K562 (cell line): ENCODE results near the gene ZNF318. TPM values are rescaled to one million over a fixed set of nuclear protein-coding genes. Genes with fewer than 3 reads are reported as not detected.

ENCODE experiments used
- CHD7 ChIP-seq: fragments of 200-600 bp; sonication (generic); IDR thresholded peaks from one replicate; pipeline ENCODE4 v1.6.1; 2012; ENCODE audit warnings: mild to moderate bottlenecking, low read depth, low read length, inconsistent platforms
- FIP1L1 ChIP-seq: fragments of 200-400 bp; formaldehyde crosslinking; IDR thresholded peaks from 2 replicates; pipeline ENCODE4 v1.6.1; 2018; ENCODE audit warnings: mild to moderate bottlenecking, low read depth, low read length; ENCODE audit not compliant: poor library complexity, severe bottlenecking
- NFIC ChIP-seq: fragments of 450-650 bp; IDR thresholded peaks from 2 replicates; pipeline ENCODE4 v1.6.1; 2017; ENCODE audit warnings: mild to moderate bottlenecking, inconsistent platforms
- ZC3H11A ChIP-seq: IDR thresholded peaks from 2 replicates; pipeline ENCODE4 v1.6.1; 2012; ENCODE audit warnings: low read depth, low read length, improper control_type of control experiment
- ZNF23 ChIP-seq: fragments of 250-450 bp; sonication (Bioruptor Pico); IDR thresholded peaks from 2 replicates; pipeline ENCODE4 v1.4.0; 2020; ENCODE audit warnings: mild to moderate bottlenecking
- ZNF431 ChIP-seq: sonication (generic); formaldehyde crosslinking; IDR thresholded peaks from 2 replicates; pipeline ENCODE4 v1.8.0; 2022; ENCODE audit warnings: mild to moderate bottlenecking, missing genetic modification reagents
- ZNF717 ChIP-seq: fragments of 250-450 bp; sonication (Bioruptor Pico); IDR thresholded peaks from 2 replicates; pipeline ENCODE4 v1.5.0; 2021
- polyA plus RNA-seq, 8 experiments: library from polyadenylated mRNA; depleted of rRNA in 4 of 8; stranded (reverse) in 5 of 8; unstranded in 3 of 8; fragments of >200 nt; fragmentation: Nextera tagmentation in 2 of 8; fragmentation: Illumina TruSeq in 1 of 8; extraction: Ambion mirVana in 2 of 8; extraction: Trizol in 1 of 8; gene quantifications; 2 replicates each; pipeline versions ENCODE4 v1.2.1 to v1.2.3, GENCODE V29; 2011 to 2014; ENCODE audit warnings: inconsistent platforms in 1 of 8, missing spikeins in 1 of 8
- total RNA-seq, 7 experiments: library from RNA; depleted of rRNA in 6 of 7; stranded (reverse); fragments of >200 nt in 6 of 7; fragmentation: Illumina TruSeq in 2 of 7; extraction: Trizol in 2 of 7; gene quantifications; 2 replicates each; pipeline versions ENCODE4 v1.2.1 to v1.2.3, GENCODE V29; 2011 to 2021; ENCODE audit warnings: low replicate concordance in 1 of 7
- TF ChIP-seq, protein P1 (sequence below): fragments of 450-650 bp; IDR thresholded peaks from 2 replicates; pipeline ENCODE4 v1.6.1; 2018; ENCODE audit not compliant: partially characterized antibody
- TF ChIP-seq, protein P2 (sequence below): fragments of 450-650 bp; IDR thresholded peaks from 2 replicates; pipeline ENCODE4 v1.6.1; 2016; ENCODE audit warnings: mild to moderate bottlenecking

Gene ZNF318
- total and polyA plus RNA-seq, 9 of the 15 experiments (the other 6 are each of a cell fraction or from before 2014, with no cell fraction given) = 3.2 to 19.0 (median 9.2) TPM

- TF ChIP-seq NFIC = peak; percentile 77
- no peak for TF ChIP-seq ZC3H11A
- no peak for TF ChIP-seq ZNF431
- TF ChIP-seq, protein P1, sequence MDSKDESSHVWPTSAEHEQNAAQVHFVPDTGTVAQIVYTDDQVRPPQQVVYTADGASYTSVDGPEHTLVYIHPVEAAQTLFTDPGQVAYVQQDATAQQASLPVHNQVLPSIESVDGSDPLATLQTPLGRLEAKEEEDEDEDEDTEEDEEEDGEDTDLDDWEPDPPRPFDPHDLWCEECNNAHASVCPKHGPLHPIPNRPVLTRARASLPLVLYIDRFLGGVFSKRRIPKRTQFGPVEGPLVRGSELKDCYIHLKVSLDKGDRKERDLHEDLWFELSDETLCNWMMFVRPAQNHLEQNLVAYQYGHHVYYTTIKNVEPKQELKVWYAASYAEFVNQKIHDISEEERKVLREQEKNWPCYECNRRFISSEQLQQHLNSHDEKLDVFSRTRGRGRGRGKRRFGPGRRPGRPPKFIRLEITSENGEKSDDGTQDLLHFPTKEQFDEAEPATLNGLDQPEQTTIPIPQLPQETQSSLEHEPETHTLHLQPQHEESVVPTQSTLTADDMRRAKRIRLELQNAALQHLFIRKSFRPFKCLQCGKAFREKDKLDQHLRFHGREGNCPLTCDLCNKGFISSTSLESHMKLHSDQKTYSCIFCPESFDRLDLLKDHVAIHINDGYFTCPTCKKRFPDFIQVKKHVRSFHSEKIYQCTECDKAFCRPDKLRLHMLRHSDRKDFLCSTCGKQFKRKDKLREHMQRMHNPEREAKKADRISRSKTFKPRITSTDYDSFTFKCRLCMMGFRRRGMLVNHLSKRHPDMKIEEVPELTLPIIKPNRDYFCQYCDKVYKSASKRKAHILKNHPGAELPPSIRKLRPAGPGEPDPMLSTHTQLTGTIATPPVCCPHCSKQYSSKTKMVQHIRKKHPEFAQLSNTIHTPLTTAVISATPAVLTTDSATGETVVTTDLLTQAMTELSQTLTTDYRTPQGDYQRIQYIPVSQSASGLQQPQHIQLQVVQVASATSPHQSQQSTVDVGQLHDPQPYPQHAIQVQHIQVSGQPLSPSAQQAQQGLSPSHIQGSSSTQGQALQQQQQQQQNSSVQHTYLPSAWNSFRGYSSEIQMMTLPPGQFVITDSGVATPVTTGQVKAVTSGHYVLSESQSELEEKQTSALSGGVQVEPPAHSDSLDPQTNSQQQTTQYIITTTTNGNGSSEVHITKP = peak; percentile 8
- TF ChIP-seq CHD7 = no peak
- TF ChIP-seq, protein P2, sequence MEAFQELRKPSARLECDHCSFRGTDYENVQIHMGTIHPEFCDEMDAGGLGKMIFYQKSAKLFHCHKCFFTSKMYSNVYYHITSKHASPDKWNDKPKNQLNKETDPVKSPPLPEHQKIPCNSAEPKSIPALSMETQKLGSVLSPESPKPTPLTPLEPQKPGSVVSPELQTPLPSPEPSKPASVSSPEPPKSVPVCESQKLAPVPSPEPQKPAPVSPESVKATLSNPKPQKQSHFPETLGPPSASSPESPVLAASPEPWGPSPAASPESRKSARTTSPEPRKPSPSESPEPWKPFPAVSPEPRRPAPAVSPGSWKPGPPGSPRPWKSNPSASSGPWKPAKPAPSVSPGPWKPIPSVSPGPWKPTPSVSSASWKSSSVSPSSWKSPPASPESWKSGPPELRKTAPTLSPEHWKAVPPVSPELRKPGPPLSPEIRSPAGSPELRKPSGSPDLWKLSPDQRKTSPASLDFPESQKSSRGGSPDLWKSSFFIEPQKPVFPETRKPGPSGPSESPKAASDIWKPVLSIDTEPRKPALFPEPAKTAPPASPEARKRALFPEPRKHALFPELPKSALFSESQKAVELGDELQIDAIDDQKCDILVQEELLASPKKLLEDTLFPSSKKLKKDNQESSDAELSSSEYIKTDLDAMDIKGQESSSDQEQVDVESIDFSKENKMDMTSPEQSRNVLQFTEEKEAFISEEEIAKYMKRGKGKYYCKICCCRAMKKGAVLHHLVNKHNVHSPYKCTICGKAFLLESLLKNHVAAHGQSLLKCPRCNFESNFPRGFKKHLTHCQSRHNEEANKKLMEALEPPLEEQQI = no peak
- TF ChIP-seq ZNF717 (CRISPR knock-in tag) = no peak
- TF ChIP-seq FIP1L1 = no peak
- no peak for TF ChIP-seq ZNF23
Measured at GRCh38 chr6:43334466-43335095, 34.9 kb downstream of the ZNF318 start (continued).
